Loucy (cell line): ENCODE results near the gene FAM9C.

Source experiments
- H2AFZ ChIP-seq: fragments of 200-600 bp; sonication (generic); 2 replicates; pipeline ENCODE4 v1.6.0; 2016; ENCODE audit warnings: antibody characterized with exemption, mild to moderate bottlenecking, low read length, moderate library complexity
- H3F3A ChIP-seq: fragments of 200-600 bp; 2 replicates; pipeline ENCODE4 v1.6.0; 2016; ENCODE audit warnings: antibody characterized with exemption, low read depth, mild to moderate bottlenecking
- H3K27me3 ChIP-seq: fragments of 200-600 bp; sonication (generic); 2 replicates; pipeline ENCODE4 v1.6.1; 2014; ENCODE audit warnings: low read length, mild to moderate bottlenecking; ENCODE audit not compliant: insufficient read depth, poor library complexity, severe bottlenecking
- H3K36me3 ChIP-seq: fragments of 200-600 bp; sonication (generic); 2 replicates; pipeline ENCODE4 v1.6.1; 2016; ENCODE audit warnings: low read length; ENCODE audit not compliant: insufficient read depth
- H3K4me1 ChIP-seq: fragments of 200-600 bp; sonication (generic); 2 replicates; pipeline ENCODE4 v1.5.1; 2014; ENCODE audit warnings: low read length, mild to moderate bottlenecking; ENCODE audit not compliant: insufficient read depth, poor library complexity, severe bottlenecking
- H3K4me2 ChIP-seq: fragments of 200-600 bp; sonication (generic); 2 replicates; pipeline ENCODE4 v1.6.0; 2014; ENCODE audit warnings: antibody characterized with exemption, low read length, low read depth, mild to moderate bottlenecking; ENCODE audit not compliant: poor library complexity, severe bottlenecking
- H3K4me3 ChIP-seq: fragments of 200-600 bp; sonication (generic); 2 replicates; pipeline ENCODE4 v1.5.1; 2014; ENCODE audit warnings: low read length, mild to moderate bottlenecking, mixed read lengths; ENCODE audit not compliant: poor library complexity, severe bottlenecking
- H3K79me2 ChIP-seq: fragments of 200-600 bp; sonication (generic); 2 replicates; pipeline ENCODE4 v1.6.1; 2014; ENCODE audit warnings: low read length; ENCODE audit not compliant: insufficient read depth
- H3K9ac ChIP-seq: fragments of 200-600 bp; sonication (generic); 2 replicates; pipeline ENCODE4 v1.6.0; 2014; ENCODE audit warnings: mild to moderate bottlenecking, low read depth, low read length, moderate library complexity; ENCODE audit not compliant: poor library complexity, severe bottlenecking
- H3K9me2 ChIP-seq: fragments of 200-600 bp; sonication (generic); replicated peaks from 2 replicates; pipeline ENCODE4 v1.6.1; 2016; ENCODE audit warnings: low read depth, low read length, mixed read lengths
- H3K9me3 ChIP-seq: fragments of 200-600 bp; sonication (generic); 2 replicates; pipeline ENCODE4 v1.6.1; 2014; ENCODE audit warnings: mild to moderate bottlenecking, antibody characterized with exemption, low read length, low read depth; ENCODE audit not compliant: insufficient read depth
- H4K20me1 ChIP-seq: fragments of 200-600 bp; sonication (generic); 2 replicates; pipeline ENCODE4 v1.6.0; 2014; ENCODE audit warnings: antibody characterized with exemption, low read length, mild to moderate bottlenecking; ENCODE audit not compliant: insufficient read depth, poor library complexity, severe bottlenecking
- EZH2phosphoT487 ChIP-seq: fragments of 200-600 bp; IDR thresholded peaks from 2 replicates; pipeline ENCODE4 v1.6.1; 2018; ENCODE audit warnings: antibody characterized with exemption, mild to moderate bottlenecking, moderate library complexity, borderline replicate concordance
- TF ChIP-seq, protein P1 (sequence below): fragments of 200-600 bp; sonication (generic); conservative IDR thresholded peaks from 2 replicates; pipeline ENCODE4 v1.5.1; 2014; ENCODE audit warnings: mild to moderate bottlenecking, antibody characterized with exemption, low read length

Gene FAM9C

DNA sequence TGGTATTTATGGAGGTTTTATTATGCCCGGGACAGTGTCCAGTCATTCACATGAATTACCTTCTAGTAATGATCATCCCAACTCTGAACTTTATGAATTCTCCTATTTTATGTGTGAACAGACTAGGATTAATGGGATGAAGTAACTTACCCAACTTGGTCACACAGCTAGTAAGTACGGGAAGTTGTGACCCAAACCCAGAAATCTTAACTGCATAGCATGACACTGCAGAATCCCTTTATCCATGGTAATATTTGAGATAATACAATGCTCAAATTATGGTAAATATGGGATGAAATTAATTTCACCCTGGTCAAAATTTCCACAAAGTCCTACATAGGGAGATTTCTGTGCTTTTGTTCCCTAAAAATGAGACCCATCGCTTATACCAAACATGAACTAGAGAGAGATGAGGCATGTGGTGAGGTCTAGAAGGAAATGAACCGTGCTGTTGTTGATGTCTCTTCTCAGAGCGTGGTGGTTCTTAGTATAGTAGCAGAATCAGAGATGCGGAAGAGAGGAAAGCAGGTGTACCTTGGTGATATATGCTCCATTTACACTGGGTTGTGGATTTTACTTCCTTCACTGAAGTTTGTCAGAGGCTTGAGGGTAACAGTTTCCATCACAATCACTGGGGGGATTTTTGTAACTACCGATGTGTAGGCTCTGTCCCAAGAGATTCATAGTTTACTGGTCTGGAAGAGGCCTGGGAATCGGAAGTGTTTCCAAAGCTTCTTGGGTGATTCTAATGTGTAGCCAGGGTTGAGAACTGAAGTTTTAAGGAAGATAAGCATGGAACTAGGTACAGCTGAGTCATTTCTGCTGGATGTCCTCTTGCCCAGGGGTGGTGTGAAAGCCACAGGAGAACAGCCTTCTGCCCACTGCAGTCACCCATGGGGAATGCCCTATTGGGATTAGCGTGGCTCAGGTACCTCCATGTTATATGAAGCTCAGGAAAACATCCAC, 30.2 kb upstream of the FAM9C start:
- Histone ChIP-seq H3K9me3 (no peaks in the 10 kb centered on the region), H3K4me2 (no peak overlapping the region), H3K4me1 (peaks cover 47% of the 10 kb centered on the region), H3K79me2 (no peaks in the 10 kb centered on the region), H4K20me1 (no peaks in the 10 kb centered on the region), H3K9me2 (no peaks in the 10 kb centered on the region), H3K9ac (no peak overlapping the region), H2AFZ (no peak overlapping the region; the same call in 1 of the 2 replicates), H3F3A (no peaks in the 10 kb centered on the region), H3K36me3 (no peaks in the 10 kb centered on the region), H3K27me3 (no peaks in the 10 kb centered on the region), H3K4me3 (no peak overlapping the region)
- TF ChIP-seq, protein P1, sequence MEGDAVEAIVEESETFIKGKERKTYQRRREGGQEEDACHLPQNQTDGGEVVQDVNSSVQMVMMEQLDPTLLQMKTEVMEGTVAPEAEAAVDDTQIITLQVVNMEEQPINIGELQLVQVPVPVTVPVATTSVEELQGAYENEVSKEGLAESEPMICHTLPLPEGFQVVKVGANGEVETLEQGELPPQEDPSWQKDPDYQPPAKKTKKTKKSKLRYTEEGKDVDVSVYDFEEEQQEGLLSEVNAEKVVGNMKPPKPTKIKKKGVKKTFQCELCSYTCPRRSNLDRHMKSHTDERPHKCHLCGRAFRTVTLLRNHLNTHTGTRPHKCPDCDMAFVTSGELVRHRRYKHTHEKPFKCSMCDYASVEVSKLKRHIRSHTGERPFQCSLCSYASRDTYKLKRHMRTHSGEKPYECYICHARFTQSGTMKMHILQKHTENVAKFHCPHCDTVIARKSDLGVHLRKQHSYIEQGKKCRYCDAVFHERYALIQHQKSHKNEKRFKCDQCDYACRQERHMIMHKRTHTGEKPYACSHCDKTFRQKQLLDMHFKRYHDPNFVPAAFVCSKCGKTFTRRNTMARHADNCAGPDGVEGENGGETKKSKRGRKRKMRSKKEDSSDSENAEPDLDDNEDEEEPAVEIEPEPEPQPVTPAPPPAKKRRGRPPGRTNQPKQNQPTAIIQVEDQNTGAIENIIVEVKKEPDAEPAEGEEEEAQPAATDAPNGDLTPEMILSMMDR: no peak
- TF ChIP-seq EZH2phosphoT487: no peak

DNA sequence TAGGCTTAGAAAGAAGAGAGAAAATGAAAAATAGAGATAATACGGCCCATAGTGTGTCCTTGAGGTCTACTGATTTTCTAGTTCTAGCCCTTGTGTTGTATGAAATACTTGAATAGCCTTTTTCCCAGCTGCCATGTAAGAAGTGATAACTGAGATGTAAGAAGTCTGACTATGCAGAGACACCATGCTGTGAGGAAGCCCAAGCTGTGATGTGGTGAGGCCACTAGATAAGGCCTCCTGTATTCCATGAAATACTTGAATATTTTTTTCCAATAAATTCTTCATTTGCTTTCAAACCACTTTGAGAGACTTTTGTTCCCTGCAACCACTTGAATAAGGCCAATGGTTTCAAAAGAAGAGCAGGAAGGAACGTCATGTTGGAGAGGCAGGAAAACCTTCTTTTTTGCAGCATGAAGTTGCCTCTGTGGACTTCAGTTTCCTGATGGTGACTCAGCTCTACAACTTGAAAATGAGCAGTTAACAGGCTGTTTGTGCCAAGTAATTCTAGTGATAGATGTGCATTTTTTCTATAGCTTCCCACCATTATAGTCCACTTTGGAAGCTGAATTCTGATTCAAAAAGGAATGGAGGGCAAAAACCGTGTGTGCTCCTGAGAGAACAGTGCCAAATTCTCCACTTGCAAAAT, 25.5 kb upstream of the FAM9C start:
- H2AFZ ChIP-seq: no peak overlapping the region

DNA sequence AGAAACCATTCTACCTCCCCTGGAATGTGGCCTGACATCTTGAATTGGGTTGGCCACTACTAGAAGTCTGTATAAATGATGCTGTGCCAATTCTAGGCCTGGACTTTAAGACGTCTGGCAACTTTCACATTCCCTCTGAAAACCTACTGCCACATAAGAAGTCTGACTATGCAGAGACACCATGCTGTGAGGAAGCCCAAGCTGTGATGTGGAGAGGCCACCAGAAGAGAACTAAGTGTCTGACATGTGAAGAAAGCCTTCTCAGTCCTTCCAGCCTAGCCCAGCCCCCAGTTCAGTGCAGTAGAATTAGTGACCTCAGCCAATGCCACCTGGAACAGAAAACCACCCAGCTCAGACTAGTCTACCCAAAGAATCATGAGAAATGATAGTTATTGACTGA, 24.2 kb upstream of the FAM9C start:
- Histone ChIP-seq H3K9ac (no peak overlapping the region), H3K79me2 (no peaks in the 10 kb centered on the region), H4K20me1 (no peaks in the 10 kb centered on the region), H3F3A (no peaks in the 10 kb centered on the region), H3K4me1 (peaks cover 4% of the 10 kb centered on the region), H3K4me2 (no peak overlapping the region), H3K9me2 (no peaks in the 10 kb centered on the region), H3K9me3 (no peaks in the 10 kb centered on the region), H3K4me3 (no peak overlapping the region), H3K36me3 (no peaks in the 10 kb centered on the region), H3K27me3 (no peaks in the 10 kb centered on the region), H2AFZ (no peak overlapping the region)
- no peak for TF ChIP-seq EZH2phosphoT487

More for the DNA sequence above, 25.5 kb upstream of the FAM9C start:
- Histone ChIP-seq H3K27me3 (no peaks in the 10 kb centered on the region), H3K4me3 (no peak overlapping the region), H3K9ac (no peak overlapping the region), H3K4me2 (no peak overlapping the region), H4K20me1 (no peaks in the 10 kb centered on the region), H3K79me2 (no peaks in the 10 kb centered on the region), H3K9me2 (no peaks in the 10 kb centered on the region), H3K9me3 (no peaks in the 10 kb centered on the region), H3K36me3 (no peaks in the 10 kb centered on the region), H3F3A (no peaks in the 10 kb centered on the region), H3K4me1 (peaks cover 11% of the 10 kb centered on the region)
- no peak for TF ChIP-seq EZH2phosphoT487
- TF ChIP-seq, protein P1: no peak
